A673 (cell line): ENCODE results near the gene GAST.

Experiments
- CTCF ChIP-seq: fragments of 300-800, 200-600 bp; sonication (generic); conservative IDR thresholded peaks from 2 replicates; pipeline ENCODE4 v1.5.1; 2017; ENCODE audit warnings: low read depth, mild to moderate bottlenecking, antibody characterized with exemption, low read length, moderate library complexity, mixed read lengths
- EZH2 ChIP-seq: fragments of 200-600 bp; sonication (generic); IDR thresholded peaks from 2 replicates; pipeline ENCODE4 v1.6.1; 2017; ENCODE audit warnings: borderline replicate concordance, low read depth, mild to moderate bottlenecking, mixed read lengths, antibody characterized with exemption, low read length; ENCODE audit not compliant: poor library complexity, severe bottlenecking

- TF ChIP-seq CTCF: no peak
- no peak for TF ChIP-seq EZH2
Measured at GRCh38 chr17:41762841-41763240, 50.7 kb downstream of the GAST start.
